Measurements from ENCODE around the gene PDK2.

PDK2 gene

DNA sequence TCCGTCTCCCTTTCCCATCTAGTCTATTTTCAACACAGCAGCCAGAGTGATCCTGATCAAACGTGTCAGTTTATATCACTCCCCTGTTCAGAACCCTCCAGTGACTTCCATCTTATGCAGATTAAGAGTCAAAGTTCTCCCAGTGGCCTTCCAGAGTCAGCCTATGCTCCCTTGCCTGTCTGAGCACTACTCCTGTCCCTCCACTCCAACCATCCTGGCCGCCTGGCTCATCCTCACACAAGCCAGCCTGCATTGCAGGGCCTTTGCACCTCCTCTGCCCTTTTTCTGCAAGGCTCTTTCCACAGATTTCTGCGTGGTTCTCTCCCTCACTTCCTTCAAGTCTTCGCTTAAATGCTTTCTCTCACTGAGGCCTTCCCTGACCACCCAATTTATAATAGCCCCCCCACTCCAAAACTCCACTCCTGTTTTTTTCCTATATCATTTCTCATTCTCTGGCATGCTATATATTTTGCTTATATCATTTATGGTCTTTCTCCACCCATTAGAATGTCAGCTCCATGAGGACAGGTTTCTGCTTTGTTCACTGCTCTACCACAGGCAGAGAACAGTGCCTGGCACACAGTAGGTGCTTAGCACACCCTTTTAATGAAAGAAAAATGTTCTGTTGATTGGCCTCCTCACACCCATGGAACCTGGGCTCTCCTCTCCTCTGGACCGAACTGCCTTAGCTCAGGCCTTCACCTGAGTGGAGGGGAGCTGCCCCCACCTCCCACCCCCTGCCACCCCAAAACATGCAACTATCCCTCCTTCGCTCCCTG is 25.5 kb downstream of the PDK2 start:
- no peak for DNase-seq

DNA sequence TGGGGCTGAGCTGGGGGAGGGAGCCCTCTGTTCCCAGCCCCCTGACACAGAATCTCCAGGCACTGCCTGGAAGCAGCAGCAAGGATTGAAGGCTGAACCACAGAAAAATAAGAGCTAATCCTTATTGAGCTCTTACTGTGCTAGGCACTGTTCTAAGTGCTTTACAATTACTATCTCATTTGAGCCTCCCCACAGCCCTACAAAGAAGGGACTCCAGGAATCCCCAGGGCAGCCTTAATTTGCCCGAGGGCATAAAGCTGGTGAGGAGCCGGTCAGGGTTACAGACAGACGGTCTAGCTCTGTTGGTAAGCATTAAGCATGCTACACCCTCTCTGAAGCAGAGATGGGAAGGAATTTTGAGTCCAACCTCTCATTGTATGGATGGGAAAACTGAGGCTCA is 27.8 kb downstream of the PDK2 start:
- no peak for DNase-seq

DNA sequence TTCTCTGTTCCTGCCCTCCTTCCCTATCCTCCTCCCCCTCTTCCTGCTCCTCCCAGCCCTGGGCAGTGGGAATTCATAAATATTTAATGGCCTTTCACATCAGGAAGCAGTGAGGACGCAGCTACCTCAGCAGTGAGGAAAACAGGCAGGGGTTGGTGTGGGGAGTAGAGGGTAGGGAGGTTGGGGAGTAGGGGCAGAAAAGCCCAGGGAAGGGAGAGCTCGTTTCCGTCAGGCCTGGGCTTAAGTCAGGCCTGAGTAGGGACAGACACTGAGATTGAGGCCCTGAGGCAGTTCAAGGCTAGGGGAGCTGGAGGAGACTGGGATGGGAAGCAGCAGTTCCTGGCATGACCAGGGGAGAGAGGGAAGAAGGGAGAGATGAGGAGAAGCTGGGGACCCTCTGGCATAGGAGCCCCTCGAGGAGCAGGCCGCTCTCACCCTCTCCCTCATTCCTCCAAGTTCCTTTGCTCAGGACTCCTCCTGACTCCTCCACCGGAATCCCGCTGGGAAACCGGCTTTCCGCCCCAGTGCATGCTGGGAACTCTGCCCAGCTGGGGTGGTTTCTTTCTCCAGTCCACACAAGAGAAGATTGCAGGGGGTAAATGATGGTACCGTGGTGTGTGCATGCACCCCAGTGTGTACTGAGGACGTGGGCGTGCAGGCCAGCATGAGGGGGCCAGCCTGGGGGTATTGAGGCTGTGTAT is 28.6 kb downstream of the PDK2 start:
- no peak for DNase-seq

DNA sequence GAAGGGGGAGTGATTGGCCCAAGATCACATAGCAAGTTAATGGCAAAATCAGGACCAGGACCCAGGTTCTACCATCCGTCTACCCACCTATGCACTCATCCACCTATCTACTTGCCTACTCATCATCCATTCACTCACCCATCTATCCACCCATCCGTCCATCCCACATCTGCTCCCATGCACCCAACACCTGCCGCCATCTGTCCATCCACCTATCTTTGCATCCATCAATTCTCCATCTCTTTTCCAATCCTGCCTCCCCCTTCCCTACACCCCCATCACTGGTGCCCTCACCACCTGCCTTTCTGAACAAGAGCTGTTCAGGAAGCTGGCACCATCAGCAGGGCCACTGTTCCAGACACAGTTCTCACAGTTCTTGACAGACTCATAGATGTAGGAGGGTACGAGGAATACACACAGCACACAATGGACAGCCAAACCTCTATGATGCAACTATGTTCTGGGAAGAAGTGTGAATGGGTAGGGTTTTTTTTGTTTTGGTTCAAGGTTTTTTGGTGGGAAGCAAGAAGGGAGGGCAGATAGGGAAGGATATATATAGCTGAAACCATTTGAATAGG is 30.4 kb downstream of the PDK2 start:
- DNase-seq = no peak

DNA sequence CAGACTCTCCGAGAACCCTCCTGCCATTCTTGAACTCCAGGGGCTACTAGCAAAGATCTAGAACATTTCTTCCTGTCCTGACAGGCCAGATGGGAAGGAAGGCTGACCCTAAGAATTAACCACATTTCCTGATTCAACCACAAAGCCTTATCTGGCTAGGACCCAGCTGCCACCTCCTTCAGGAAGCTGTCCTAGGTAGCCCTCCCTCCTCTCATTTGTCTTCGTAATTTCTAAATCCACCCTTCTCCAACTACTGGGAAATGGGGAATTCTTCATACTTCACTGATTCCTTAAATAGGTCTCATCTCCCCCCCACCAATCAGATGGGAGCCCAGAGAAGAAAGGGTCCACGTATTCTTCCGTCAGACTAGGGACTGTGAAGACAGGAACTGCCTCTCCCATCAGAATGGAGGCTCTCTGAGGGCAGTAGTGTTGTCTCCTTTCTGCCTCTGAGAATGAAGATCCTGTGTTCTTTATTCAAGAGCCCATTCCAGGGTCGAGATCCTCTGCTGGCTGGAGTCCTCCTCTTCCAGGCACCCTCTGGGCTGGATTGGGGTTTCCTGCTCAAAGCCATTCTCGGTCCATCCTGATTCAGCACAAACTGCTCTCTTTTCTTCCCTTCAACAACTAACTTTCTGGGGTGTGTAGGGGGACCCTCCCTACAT is 32.7 kb downstream of the PDK2 start:
- DNase-seq = no peak

DNA sequence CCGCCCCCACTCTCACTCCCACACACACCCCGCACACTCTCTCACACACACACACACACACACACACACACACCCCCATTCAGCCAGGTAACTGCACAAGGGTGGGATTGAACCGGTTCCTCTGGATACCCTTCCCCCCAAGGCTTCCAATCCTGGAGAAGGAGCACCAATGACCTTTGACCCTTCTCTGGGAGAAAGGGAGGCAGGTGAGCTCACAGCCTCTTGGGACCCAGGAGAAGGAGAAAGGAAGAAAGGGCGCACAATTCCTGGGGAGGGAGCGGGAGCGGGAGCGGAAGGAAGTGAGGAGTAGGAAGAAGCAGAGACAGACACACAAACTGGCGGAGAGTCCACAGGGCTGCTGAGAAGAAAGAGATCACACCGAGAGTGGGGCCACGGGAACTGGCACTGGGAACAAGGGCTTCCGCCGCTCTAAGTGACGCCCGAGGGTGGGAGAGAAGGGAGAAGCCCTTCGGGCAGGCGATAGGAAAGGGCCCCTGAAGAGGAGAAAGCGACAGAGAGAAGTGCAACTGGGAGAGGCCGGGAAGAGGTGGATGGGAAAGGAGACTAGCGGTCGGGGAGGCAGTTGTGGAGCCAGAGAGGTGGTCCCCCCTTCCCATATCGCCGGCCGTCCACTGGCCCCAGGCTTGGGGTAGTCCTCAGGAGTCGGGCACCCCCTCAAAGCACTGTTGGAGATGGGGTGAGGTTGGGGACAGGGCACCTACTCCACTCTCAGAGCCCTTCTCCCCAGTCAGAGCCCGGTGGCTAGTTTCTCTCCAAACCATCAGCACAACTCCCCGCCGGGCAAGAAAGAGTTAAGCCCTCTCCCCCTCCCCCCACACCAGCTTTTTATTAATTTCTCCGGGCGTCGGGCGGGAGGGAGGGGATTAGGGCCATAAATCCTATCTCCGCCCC is 33.5 kb downstream of the PDK2 start:
- DNase-seq = no peak

DNA sequence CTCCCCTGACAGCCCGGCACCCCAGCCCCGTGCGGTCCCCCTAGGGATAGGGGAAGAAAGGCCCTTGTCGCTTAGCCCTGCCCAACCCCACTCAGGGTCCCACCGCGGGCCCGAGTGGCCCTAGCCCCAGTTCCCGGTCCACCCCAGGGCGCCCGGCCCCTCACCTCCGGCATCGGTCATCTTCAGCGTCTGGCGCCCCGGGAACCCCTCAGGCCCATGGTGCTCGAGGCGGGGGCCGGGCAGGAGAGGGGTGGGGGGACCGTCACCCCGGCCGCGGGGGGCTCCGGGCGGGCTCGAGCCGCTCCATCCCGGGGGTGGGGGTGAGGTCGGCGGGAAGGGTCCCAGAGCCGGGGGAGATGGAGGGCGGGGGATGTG is 34.2 kb downstream of the PDK2 start:
- DNase-seq = no peak

DNA sequence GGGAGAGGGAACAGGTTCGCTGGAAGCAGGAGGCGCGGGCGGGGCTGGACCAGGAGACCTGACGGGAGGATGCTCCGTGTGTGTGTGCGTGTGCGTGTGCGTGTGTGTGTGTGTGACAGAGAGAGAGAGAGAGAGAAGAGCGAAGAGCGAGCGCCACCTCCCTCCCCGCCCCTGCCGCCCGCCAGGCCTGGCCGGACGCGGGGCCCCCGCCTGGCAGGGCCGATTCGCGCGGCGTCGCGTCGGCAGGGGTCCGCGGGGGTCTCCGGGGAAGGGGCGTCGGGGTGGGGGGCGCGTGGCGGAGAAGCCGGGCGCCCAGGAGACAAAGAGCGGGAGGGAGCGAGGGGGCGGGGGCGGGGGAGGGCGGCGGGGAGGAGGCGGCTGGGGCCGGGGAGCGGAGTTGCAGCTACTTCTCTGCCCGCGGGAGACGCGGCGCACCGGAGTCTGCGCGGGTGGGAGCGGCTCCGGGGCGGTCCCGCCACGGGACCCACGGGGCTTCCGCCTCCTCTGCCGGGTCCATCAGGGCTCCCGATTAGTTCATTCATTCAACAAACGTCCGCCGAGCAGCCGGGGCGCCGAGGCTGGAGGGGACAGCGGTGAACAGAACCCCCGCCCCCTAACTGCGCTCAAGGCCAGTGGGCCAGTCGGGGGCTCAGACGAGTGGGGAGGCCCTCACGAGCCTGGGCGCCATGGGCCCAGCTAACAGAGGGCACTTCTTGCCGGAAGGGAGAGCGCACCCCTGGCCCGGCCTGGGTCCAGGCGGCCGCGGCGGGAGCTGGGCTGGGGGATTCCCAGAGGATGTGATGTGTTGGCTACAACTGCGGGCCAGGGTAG is 34.8 kb downstream of the PDK2 start, which contains the start of gene SAMD14:
Gene SAMD14 (minus strand): TSS at position 433 of the 831 bp plus-strand sequence. CDS start 5,201 bp downstream, outside the sequence.
- no peak for DNase-seq

DNA sequence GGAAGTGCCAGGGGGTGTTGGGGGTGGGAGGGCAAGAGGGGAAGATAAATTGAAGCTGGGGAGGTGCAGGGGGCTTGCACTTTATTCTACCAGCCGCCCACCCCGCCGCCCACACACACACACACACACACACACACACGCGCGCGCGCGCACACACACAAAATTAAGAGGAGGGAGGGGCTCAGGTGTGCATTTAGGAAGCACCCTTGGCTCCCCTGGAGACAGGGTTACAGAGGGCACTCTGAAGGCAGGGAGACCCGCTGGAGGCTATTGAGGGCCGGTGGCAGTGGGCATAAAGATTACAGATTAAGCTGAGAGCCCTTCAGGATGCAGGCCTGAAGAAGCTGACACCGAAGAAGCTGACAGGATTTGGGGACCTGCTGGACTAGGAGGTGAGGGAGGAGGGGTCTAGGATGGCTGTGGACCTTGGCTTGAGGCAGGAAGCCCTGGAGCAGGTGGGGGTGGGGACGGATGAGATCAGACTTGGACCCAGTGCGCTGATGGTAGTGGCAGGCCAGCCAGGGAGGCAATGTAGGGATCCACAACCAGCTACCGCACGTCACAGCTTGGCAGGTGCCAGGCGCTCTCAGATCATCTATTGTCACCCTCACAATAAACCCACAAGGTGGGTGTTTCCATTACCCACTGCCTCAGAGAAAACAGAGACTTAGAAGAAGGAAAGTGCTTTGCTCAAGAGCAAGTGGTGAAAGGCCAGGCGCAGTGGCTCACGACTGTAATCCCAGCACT is 35.6 kb downstream of the PDK2 start:
- no peak for DNase-seq

DNA sequence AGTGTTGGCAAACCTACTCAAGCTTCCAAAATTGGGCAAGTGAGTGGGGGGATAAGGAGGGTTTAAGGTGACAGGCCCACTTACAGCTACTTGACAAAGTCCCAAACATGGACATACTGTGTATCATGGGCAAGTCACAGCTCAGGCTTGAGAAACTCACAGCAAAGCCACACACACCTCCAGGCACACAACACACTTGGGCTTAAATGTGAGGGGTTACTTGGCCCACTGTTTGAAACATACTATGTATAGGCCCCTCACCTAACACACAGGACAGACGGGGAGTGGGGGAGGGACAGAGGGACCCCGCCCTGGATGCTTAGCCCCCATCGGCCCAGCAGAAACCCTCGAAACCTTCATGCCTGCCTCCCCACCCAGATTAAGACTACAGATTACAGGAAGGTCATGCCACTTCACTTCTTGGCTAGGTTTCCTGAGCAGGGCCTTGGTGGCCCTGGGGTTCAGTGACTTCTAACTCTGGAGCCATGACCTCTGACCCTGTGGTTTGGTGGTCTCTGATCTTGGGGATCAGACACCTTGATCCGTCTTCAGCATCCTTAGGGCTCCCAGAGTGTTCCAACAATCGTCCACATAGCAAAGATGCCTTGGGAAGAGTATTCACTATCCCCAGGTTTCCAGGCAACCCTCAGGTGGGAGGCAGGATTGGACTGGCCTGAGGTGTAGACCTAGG is 37.1 kb downstream of the PDK2 start:
- DNase-seq = no peak

DNA sequence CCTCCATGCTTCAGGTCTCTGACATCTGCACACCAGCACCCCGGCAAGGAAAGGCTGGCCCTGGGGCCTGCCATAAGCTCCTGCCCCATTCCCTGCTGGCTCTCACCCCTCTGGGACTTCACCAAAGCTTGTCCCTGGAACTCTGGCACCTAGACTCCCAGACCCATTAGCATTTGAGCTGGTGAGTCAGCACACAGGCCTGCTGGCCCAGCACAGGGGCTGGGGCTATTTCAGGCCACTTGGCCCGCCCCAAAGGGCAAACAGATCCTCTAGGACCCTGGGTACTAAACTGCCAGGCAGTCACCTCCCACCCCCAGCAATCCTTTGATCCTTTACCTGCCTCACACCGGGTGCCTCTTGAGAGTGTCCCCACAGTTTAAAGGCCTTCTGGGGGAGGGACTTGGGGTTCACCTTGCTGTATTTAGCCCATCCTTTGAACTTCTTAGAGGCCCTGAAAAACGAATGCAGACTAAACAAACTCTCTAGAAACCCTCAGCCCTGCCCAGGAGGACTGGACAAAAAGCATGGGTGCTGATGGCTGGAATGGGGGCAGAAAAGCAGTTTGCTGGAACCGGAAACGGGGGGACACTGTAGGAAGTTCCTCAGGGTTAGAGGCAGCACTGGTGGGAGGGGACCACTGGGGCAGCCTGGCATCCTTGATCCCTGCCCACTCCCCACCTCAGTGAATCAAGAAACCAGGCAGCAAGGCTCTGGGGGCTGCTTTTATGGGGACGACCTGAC is 38.0 kb downstream of the PDK2 start:
- DNase-seq = no peak

DNA sequence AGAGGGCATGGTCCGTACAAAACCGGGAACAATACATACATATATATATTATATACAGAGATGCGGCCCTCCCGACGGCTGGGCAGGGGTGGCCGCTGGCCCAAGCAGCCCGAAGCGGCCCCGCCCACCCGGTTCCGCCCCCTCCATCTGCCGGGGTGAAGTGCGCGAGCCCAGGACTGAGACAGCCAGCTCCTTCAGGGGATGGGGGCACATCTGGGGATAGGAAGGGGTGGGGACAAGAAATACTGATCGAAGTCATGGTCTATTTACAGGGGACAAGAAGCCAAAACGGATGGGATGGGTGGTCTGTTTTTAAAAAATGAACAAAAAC is 38.6 kb downstream of the PDK2 start:
- no peak for DNase-seq

DNA sequence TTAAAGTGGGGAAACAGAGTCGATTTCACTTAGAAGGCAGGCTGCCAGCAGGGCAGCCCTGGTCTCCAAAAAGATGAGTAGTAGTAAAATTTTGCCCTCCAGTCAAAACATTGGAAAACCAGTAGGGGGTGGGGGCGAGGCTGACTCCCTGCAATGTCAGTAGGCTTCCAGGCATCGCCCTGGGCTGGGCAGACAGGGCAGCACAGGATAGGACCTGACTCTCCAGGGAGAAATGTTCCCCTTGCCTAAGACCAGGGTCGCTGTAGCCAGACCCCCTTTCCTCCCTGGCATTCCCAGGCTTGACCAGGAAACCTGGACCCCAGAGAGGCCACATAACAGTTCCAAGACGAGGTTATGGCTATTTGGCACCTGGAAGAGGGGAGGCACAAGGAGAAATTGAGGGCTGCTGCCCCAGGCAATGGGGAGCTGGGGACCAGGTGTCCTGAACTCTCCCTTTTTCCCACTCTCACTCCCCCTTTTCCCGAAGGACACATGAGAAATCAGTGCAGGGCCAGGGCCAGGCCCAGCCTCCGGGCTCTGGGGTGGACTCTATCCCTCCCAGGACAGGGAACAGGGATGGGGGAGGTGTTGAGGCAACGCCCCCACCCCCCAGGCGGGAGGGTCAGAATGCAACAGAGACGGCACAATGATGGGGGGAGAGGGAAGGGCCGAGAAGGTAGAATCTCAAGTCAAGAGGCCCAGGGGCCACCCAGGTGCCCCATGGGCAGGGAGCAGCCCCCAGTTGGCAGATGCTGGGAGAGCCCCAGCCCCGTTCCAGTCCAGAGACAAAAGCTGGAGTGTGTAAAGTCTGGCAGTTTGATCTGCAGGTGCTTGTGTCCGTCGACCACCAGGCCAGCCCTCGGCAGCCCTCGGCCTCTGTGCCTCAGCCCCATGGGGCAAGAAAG is 39.3 kb downstream of the PDK2 start:
- no peak for DNase-seq

DNA sequence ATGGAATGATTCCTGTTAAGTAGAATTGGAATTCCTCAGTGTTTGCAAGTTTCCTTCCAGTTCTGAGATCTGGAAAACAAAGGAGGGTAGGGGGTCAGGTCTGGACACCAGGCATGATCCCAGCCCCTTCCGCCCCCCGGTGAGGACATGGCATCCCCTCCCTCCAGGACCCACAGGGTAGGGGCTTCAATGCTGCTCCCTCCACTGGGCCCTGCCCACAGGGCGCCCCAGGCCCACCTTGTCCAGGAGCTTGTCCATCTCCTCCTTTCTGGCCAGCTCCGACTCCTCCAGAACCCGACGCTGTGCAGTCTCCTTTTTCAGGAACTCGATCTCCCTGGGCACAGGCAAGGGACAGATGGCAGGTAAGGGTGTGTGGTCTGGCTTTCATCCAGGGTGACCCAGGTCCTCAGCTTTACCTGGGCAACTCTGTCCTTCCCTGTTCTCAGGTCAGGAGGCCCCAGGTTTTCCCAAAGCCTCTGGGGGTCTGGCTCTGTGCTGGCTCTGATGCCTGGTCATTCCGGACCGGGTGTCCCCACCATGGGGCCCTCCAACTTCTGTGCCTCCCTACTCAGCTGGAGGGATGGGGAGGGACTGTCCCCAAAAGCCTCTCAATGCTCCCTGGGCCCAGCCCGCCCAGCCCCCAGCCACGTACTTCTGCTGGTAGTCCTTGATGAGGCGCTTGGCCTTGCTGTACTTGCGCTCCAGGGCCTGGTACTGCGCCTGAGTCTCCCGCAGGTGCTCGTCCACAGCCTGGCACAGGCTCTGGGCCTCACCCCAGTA is 40.4 kb downstream of the PDK2 start:
- no peak for DNase-seq

DNA sequence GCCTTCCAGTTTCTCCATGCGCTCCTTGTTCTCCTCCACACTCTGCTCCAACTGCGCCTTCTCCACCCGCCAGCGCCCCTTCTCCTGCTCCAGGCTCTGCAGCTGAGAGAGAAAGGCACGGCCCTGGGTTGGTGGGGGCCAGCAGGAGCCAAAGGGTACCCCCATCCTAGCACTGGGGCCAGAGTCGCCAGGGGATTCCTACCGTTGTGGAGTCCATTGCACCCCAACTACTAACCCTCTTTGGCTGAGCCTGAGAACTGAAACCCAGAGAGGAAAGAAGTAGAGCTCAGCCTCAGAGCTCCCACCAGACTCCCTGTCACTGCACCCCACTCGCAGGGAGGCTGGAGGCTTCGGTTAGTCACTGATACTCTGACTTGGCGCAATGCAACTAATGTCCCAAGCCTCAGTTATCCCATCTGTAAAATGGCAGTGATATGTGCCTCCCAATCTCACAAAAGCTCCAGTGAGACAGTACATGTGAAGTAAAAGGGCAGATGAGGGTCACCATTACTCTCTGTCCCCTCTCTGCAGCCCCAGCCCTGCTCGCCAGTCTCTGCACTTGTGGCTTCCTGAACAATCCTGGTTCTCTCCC is 41.0 kb downstream of the PDK2 start:
- DNase-seq = no peak

DNA sequence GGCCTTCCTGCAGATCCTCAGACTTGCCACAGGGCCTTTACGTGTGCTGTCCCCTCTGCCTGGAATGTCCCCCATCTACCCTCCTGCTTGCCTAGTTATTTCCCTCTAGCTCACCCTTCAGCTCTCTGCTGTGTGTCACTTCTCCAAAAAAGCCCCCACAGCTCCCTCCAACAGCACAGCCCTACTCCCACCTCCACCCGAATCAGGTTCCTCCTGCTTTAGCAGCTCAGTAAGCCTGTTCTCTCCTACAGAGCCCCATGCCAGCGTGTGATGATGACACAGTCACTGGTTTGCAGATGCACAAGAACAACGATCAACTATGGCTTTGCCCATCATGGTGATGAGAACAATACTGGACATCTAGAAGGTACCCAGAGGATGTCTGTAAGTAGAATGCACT is 41.9 kb downstream of the PDK2 start:
- DNase-seq = no peak

DNA sequence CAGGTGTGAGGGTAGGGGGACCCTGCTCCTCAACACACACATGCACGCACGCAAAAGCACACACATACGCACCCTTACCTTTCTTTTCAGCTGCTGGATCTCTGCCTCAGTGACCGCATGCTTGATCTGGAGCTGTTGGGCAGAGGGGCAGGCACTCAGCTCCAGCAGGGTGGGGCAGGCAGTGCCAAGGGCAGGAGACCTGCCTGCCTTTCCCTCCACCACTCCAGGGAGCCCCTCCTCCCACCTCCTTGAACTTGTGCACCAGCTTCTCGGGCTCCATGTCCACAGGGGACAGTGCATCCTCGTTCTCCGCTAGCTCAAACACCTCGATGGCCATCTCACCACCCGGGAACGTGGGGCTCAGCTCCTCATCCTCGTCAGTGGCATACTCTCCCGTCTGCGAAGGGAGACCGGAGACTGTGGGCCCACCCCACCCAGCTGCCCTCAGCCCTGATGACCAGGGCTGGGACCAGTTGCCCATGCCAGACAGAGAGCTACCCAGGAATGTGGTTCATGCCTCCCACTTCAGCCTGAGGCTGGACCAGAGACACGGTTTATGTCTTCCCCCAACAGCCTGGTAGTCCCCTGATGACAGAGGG is 44.1 kb downstream of the PDK2 start:
- DNase-seq = no peak
